Measurements from ENCODE around the gene SMIM41. TPM values are rescaled to one million over a fixed set of nuclear protein-coding genes. Genes with fewer than 3 reads are reported as not detected.

The SMIM41 gene
- total RNA-seq, 1 experiment from 2014 or later, result not detected

GRCh38 chr12:52148464-52149181 lies 69.1 kb downstream of the SMIM41 start:
- Mint-ChIP-seq H3K4me1 (ENCODE audit: low read depth, unreplicated experiment) (peaks cover 16% of the 10 kb centered on the region), H3K27me3 (ENCODE audit: insufficient read depth, unreplicated experiment) (no peaks in the 10 kb centered on the region), H3K9me3 (ENCODE audit: unreplicated experiment) (no peaks in the 10 kb centered on the region), H3K4me3 (ENCODE audit: unreplicated experiment) (no peak overlapping the region), H3K36me3 (ENCODE audit: insufficient read depth, unreplicated experiment) (no peaks in the 10 kb centered on the region), H3K27ac (ENCODE audit: unreplicated experiment) (peak overlapping the region; percentile 70)
- H3K4me3 ChIP-seq (ENCODE audit: low read depth, low read length), result no peak overlapping the region
- no peaks in the 10 kb centered on the region for H3K9me3 ChIP-seq
- TF ChIP-seq CTCF (IDR thresholded peaks at IDR 0.05; ENCODE audit: insufficient read depth in 1 of 2, low read depth in 1 of 2, low read length in 1 of 2, severe bottlenecking in 1 of 2, unreplicated experiment in 1 of 2), result no peak
- ChIA-PET POLR2A (interaction anchor here (0.6 kb wide), 1 partner anchor 98 kb away, joined by 5 read pairs; no protein-coding TSS in a partner anchor), CTCF (interaction anchor here (1.4 kb wide), 1 partner anchor 8 kb away, joined by 3 read pairs; no protein-coding TSS in a partner anchor)
- DNase-seq, result peak; percentile 20 to 65
- H3K36me3 ChIP-seq (ENCODE audit: control insufficient read depth, insufficient read depth, low read length), result no peaks in the 10 kb centered on the region
- no TSS peak for BruUV-seq (replicated peaks)
- H3K27me3 ChIP-seq (replicated peaks; ENCODE audit: control insufficient read depth, insufficient read depth, low read length), result no peaks in the 10 kb centered on the region
- peaks cover 54% of the 10 kb centered on the region for H3K4me1 ChIP-seq
- intact Hi-C loops (cut with micrococcal nuclease; ENCODE audit: unreplicated experiment), result no loop called here

- Histone ChIP-seq H3K27me3 (replicated peaks; ENCODE audit: control insufficient read depth, insufficient read depth, low read length) (no peaks in the 10 kb centered on the region), H3K4me3 (ENCODE audit: low read depth, low read length) (no peak overlapping the region), H3K36me3 (ENCODE audit: control insufficient read depth, insufficient read depth, low read length) (no peaks in the 10 kb centered on the region), H3K9me3 (no peaks in the 10 kb centered on the region), H3K4me1 (peaks cover 49% of the 10 kb centered on the region)
- no peaks in the 10 kb centered on the region for H3K9me3 Mint-ChIP-seq (ENCODE audit: unreplicated experiment)
- CTCF ChIA-PET, result interaction anchor here (1.4 kb wide), 1 partner anchor 7 kb away, joined by 3 read pairs; no protein-coding TSS in a partner anchor
- no peaks in the 10 kb centered on the region for H3K36me3 Mint-ChIP-seq (ENCODE audit: insufficient read depth, unreplicated experiment)
- no TSS peak for BruUV-seq (replicated peaks)
- intact Hi-C loops (cut with micrococcal nuclease; ENCODE audit: unreplicated experiment), result no loop called here
- no peak overlapping the region for H3K4me3 Mint-ChIP-seq (ENCODE audit: unreplicated experiment)
- no peak for DNase-seq
- no peaks in the 10 kb centered on the region for H3K27me3 Mint-ChIP-seq (ENCODE audit: insufficient read depth, unreplicated experiment)
- H3K4me1 Mint-ChIP-seq (ENCODE audit: low read depth, unreplicated experiment), result peaks cover 10% of the 10 kb centered on the region
- POLR2A ChIA-PET, result interaction anchor here (0.6 kb wide), 1 partner anchor 98 kb away, joined by 5 read pairs; no protein-coding TSS in a partner anchor
- peak overlapping the region; percentile 70 for H3K27ac Mint-ChIP-seq (ENCODE audit: unreplicated experiment)
- TF ChIP-seq CTCF (IDR thresholded peaks at IDR 0.05; ENCODE audit: insufficient read depth in 1 of 2, low read depth in 1 of 2, low read length in 1 of 2, severe bottlenecking in 1 of 2, unreplicated experiment in 1 of 2), result no peak
Observed at GRCh38 chr12:52149182-52149641, 69.7 kb downstream of the SMIM41 start.

- H3K4me3 Mint-ChIP-seq (ENCODE audit: unreplicated experiment), result no peak overlapping the region
- H3K27me3 Mint-ChIP-seq (ENCODE audit: insufficient read depth, unreplicated experiment), result no peaks in the 10 kb centered on the region
- H3K27ac Mint-ChIP-seq (ENCODE audit: unreplicated experiment), result peak overlapping the region; percentile 70
- BruUV-seq (replicated peaks), result no TSS peak
- peaks cover 8% of the 10 kb centered on the region for H3K4me1 Mint-ChIP-seq (ENCODE audit: low read depth, unreplicated experiment)
- peaks cover 43% of the 10 kb centered on the region for H3K4me1 ChIP-seq
- no peaks in the 10 kb centered on the region for H3K9me3 ChIP-seq
- ChIA-PET CTCF (no interaction called here), POLR2A (no interaction called here)
- H3K4me3 ChIP-seq (ENCODE audit: low read depth, low read length), result no peak overlapping the region
- TF ChIP-seq CTCF (IDR thresholded peaks at IDR 0.05; ENCODE audit: insufficient read depth in 1 of 2, low read depth in 1 of 2, low read length in 1 of 2, severe bottlenecking in 1 of 2, unreplicated experiment in 1 of 2), result no peak
- intact Hi-C loops (cut with micrococcal nuclease; ENCODE audit: unreplicated experiment), result no loop called here
- H3K9me3 Mint-ChIP-seq (ENCODE audit: unreplicated experiment), result no peaks in the 10 kb centered on the region
- no peaks in the 10 kb centered on the region for H3K36me3 ChIP-seq (ENCODE audit: control insufficient read depth, insufficient read depth, low read length)
- H3K27me3 ChIP-seq (replicated peaks; ENCODE audit: control insufficient read depth, insufficient read depth, low read length), result no peaks in the 10 kb centered on the region
- no peaks in the 10 kb centered on the region for H3K36me3 Mint-ChIP-seq (ENCODE audit: insufficient read depth, unreplicated experiment)
- DNase-seq, result no peak
Observed at GRCh38 chr12:52149651-52150241, 70.2 kb downstream of the SMIM41 start.
